Measurements from ENCODE around the gene SPRR2B.

Gene SPRR2B

DNA sequence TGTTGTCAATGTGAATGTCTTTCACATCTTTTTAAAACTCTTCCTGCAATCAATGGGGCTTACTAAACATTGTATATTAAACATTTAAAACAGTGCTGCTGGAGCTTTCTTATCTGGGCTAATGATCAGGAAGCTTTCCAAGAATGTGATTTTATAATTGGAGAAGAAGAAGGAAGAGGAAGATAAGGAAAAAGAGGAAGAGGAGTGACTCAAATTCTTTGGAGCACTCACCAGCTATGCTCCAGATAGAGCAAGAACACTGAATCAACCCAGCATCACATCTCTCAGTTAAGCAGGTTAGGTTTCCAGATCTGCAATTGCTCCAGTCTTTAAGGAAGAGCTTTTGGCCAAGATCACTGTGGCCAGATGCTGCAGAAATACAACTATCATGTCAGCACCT, 24.4 kb upstream of the SPRR2B start:
- TF ChIP-seq, protein P1, sequence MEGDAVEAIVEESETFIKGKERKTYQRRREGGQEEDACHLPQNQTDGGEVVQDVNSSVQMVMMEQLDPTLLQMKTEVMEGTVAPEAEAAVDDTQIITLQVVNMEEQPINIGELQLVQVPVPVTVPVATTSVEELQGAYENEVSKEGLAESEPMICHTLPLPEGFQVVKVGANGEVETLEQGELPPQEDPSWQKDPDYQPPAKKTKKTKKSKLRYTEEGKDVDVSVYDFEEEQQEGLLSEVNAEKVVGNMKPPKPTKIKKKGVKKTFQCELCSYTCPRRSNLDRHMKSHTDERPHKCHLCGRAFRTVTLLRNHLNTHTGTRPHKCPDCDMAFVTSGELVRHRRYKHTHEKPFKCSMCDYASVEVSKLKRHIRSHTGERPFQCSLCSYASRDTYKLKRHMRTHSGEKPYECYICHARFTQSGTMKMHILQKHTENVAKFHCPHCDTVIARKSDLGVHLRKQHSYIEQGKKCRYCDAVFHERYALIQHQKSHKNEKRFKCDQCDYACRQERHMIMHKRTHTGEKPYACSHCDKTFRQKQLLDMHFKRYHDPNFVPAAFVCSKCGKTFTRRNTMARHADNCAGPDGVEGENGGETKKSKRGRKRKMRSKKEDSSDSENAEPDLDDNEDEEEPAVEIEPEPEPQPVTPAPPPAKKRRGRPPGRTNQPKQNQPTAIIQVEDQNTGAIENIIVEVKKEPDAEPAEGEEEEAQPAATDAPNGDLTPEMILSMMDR (conservative IDR thresholded peaks at IDR 0.05), result no peak
- H3K27ac ChIP-seq, result no peak overlapping the region

DNA sequence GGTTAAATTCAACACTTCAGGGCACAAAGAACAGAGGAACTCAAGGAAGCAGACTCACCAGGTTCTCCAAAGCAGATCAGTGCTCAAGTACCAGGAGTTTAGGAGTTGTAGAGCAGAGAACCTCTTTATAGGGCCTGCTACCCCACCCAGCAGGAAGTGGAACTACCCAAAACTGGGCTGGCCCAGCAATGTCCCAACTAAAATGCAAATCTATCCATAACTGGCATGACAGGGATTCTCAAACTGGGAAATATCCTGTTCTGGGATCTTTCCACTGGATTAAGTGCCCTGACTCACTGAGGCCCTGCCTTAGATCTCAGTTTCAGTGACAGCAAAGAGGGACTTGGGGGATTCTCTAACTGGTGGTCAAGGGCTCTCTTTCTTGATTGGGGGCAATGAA, 23.0 kb upstream of the SPRR2B start, which contains the start of gene SPRR2E:
Gene SPRR2E (minus strand): TSS at position 101 of the 400 bp plus-strand sequence. CDS start 775 bp downstream, outside the sequence.
- TF ChIP-seq, protein P1 (conservative IDR thresholded peaks at IDR 0.05), result no peak
- no peak within 1 kb of the TSS for H3K27ac ChIP-seq

DNA sequence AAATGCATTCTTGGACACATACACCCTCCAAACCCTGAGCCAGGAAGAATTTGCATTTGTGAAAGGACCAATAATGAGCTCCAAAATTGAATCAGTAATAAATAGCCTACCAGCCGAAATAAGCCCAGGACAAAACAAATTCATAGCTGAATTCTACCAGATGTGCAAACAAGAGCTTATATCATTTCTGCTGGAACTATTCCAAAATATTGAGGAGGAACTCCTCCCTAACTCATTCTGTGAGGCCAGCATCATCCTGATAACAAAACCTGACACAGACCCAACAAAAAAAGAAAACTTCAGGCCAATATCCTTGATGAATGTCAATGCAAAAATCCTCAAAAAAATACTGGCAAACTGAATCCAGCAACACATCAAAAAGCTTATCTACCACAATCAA, 16.2 kb upstream of the SPRR2B start:
- TF ChIP-seq, protein P1 (conservative IDR thresholded peaks at IDR 0.05), result no peak
- H3K27ac ChIP-seq, result no peak overlapping the region

DNA sequence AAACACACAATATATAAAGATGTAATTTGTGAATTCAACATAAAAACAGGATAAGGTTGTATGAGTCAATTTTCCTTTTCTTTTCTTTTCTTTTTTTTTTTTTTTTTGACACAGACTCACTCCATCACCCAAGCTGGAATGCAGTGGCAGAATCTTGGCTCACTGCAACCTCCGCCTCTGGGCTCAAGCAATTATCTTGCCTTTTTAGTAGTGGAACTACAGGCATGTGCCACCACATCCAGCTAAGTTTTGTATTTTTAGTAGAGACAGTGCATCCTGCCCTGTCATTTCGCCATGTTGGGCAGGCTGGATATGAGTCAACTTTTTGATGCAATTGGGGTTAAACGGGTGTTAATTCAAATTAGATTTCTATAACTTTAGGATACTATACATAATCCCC, 10.3 kb upstream of the SPRR2B start:
- no peak overlapping the region for H3K27ac ChIP-seq
- TF ChIP-seq, protein P1 (conservative IDR thresholded peaks at IDR 0.05), result no peak

DNA sequence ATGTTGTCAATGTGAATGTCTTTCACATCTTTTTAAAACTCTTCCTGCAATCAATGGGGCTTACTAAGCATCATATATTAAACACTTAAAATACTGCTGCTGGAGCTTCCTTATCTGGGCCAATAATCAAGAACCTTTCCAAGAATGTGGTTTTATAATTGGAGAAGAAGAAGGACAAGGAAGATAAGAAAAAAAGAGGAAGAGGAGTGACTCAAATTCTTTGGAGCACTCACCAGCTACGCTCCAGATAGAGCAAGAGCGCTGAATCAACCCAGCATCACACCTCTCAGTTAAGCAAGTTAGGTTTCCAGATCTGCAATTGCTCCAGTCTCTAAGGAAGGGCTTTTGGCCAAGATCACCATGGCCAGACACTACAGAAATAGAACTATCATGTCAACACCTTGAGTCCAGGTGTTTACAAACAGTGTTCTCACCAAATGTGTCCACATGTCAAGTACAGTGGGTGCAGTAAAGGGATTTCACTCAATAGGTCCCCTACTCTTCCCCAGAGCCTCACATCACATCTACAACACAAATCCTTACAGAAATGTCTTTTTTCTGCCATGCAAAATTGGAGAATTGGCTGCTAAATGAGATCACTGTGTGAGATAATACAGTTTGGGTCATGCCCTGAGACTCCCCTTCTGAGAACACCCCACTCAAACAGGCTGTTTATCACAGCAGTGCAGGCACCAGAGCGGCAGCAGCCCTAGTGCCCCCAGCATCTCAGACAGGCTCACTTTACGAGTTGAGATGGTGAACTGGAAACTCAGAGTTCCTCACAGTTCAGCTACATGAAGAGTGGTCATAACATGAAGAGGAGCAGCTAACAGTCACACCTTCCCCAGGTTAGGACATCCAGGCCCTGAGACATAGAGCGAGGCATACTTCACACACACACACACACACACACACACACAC, 1.7 kb upstream of the SPRR2B start:
- TF ChIP-seq, protein P1 (conservative IDR thresholded peaks at IDR 0.05), result no peak
- no peak overlapping the region for H3K27ac ChIP-seq

DNA sequence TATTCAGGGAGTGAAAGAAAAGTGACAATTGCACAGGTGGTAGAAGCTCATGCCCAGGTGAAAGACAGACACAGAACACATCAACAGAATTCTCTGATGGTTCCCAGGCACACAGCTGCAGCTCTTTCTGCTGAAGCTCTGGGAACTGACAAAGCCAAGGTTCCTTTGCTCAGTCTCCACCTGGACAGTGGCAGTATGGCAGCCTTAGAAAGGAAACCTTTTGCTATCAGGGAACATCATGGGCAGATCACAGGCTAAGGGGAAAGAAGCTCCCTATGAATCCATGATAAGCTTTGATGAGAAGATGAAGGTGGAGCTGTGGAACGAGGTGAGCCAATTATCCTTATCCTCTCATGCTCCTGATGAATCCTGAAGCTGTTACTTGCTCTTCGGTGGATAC, 1.2 kb downstream of the SPRR2B start:
- TF ChIP-seq, protein P1 (conservative IDR thresholded peaks at IDR 0.05), result no peak
- H3K27ac ChIP-seq, result no peak overlapping the region

DNA sequence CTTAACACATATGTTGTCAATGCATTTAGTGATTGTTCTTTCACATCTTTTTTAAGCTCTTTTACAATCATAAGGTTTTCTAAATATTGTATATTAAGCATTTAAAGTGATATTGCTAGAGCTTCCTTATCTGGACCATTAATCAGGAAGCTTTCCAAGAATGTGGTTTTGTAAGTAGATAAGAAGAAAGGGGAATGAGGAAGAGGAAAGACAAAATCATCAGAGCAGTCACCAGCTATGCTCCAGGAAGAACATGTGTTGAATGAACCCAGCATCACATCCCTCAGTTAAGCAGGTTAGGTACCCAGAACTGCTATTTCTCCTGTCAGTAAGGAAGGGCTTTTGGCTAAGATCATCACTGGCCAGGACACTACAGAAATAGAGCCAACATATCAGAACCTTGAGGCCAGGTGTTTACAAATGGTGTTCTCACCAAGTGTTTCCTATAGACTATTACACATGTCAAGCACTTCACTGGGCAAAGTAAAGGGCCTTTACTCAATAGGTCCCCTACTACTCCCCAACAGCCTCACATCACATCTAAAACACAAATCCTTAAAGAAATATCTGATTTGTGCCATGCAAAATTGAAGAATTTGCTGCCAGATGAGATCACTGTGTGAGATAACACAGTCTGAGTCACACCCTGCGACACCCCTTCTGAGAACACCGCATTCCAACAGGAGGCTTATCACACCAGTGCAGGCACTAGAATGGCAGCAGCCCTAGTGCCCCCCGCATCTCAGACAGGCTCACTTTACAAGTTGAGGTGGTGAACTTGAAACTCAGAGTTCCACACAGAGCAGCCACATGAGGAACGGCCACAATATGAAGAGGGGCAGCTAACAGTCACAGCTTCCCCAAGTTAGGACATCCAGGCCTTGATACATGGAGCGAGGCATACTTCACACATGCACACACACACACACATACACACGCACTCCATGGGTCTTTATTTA, 12.3 kb downstream of the SPRR2B start:
- H3K27ac ChIP-seq, result no peak overlapping the region
- TF ChIP-seq, protein P1 (conservative IDR thresholded peaks at IDR 0.05), result no peak
